HUES48 (cell line): ENCODE results near the gene LHPP.

Experiments used
- H3K27ac ChIP-seq: one replicate; pipeline ENCODE4 v1.7.0; 2013; ENCODE audit warnings: low read depth, low read length, inconsistent platforms
- H3K27me3 ChIP-seq: 2 replicates; pipeline ENCODE4 v1.6.1; 2013; ENCODE audit warnings: mild to moderate bottlenecking, low read length; ENCODE audit not compliant: control insufficient read depth, insufficient read depth
- H3K36me3 ChIP-seq: 2 replicates; pipeline ENCODE4 v1.6.1; 2013; ENCODE audit warnings: low read length; ENCODE audit not compliant: control insufficient read depth, insufficient read depth
- H3K4me1 ChIP-seq: 2 replicates; pipeline ENCODE4 v1.6.1; 2013; ENCODE audit warnings: mild to moderate bottlenecking, low read length; ENCODE audit not compliant: control insufficient read depth, insufficient read depth
- H3K4me3 ChIP-seq: 2 replicates; pipeline ENCODE4 v1.5.1; 2013; ENCODE audit warnings: mild to moderate bottlenecking, low read depth, low read length
- H3K9ac ChIP-seq: 2 replicates; pipeline ENCODE4 v1.6.1; 2013; ENCODE audit warnings: mild to moderate bottlenecking, low read depth, low read length, moderate library complexity
- H3K9me3 ChIP-seq: 2 replicates; pipeline ENCODE4 v1.6.1; 2013; ENCODE audit warnings: low read length; ENCODE audit not compliant: control insufficient read depth, insufficient read depth

Gene LHPP

DNA sequence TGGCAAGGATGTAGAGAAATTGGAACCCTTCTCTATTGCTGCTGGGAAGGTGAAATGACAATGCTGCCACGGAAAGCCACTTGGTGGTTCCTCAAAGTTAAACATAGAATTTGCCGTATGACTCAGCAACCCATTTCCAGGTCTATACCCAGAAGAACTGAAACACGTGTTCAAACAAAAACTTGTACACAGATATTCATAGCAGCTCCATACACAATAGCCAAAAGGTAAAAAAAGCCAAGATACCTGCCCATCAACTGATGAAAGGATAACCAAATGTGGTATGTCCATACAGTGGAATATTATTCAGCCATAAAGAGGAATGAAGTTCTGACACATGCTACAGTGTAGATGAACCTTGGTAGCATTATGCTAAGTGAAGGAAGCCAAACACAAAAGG lies 39.1 kb downstream of the LHPP start:
- Histone ChIP-seq H3K36me3 (peaks cover 11% of the 10 kb centered on the region; the same call in 1 of the 2 replicates), H3K27ac (no peak overlapping the region), H3K9me3 (peaks cover 8% of the 10 kb centered on the region; the same call in 1 of the 2 replicates), H3K27me3 (no peaks in the 10 kb centered on the region), H3K9ac (no peak overlapping the region), H3K4me3 (no peak overlapping the region), H3K4me1 (peaks cover 8% of the 10 kb centered on the region)

DNA sequence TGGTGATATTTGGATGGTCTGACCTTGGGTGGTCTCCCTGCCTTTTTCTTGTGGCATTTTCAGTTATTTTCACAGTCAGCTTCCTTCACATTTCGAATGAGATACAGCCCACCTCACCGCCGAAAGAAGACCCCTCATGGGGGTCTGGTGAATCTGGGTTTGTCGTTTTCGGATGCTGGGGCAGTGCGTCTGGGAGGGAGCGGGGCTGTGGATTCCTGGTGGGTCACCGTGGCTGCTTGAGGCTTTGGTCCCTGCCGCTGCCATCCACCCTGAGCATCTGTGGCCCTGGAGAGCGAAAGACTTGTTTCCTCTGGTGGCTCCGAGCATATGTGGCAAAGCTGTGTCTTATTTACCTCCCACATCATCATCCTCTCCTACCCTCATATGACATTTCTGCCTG lies 43.1 kb downstream of the LHPP start:
- Histone ChIP-seq H3K9me3 (peaks cover 8% of the 10 kb centered on the region; the same call in 1 of the 2 replicates), H3K27me3 (no peaks in the 10 kb centered on the region), H3K27ac (no peak overlapping the region), H3K9ac (no peak overlapping the region), H3K36me3 (peaks cover 9% of the 10 kb centered on the region; the same call in 1 of the 2 replicates), H3K4me1 (no peaks in the 10 kb centered on the region), H3K4me3 (no peak overlapping the region)

DNA sequence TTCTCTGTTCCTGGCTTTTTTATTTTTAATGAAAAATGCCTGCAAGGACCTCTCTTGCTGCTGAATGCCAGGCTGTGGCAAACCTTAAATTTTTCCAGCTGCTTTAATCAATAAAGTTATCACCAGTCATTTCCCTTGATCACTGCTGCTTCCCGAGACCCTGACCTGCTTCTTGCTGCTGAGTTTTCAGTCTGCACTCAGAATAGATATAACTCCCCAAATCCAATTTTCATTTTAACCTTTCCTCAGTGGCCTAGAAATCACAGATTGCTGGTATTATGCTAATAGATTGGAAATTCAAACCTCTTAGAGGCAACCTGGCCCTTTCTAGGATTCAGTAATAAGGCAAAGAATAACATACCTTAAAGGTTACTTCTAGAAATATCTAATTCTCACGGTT lies 43.7 kb downstream of the LHPP start:
- H3K4me3 ChIP-seq: no peak overlapping the region
- H3K36me3 ChIP-seq: peaks cover 9% of the 10 kb centered on the region; the same call in 1 of the 2 replicates
- H3K9me3 ChIP-seq: peaks cover 8% of the 10 kb centered on the region; the same call in 1 of the 2 replicates
- no peak overlapping the region for H3K27ac ChIP-seq
- H3K27me3 ChIP-seq: no peaks in the 10 kb centered on the region
- no peak overlapping the region for H3K9ac ChIP-seq
- no peaks in the 10 kb centered on the region for H3K4me1 ChIP-seq

DNA sequence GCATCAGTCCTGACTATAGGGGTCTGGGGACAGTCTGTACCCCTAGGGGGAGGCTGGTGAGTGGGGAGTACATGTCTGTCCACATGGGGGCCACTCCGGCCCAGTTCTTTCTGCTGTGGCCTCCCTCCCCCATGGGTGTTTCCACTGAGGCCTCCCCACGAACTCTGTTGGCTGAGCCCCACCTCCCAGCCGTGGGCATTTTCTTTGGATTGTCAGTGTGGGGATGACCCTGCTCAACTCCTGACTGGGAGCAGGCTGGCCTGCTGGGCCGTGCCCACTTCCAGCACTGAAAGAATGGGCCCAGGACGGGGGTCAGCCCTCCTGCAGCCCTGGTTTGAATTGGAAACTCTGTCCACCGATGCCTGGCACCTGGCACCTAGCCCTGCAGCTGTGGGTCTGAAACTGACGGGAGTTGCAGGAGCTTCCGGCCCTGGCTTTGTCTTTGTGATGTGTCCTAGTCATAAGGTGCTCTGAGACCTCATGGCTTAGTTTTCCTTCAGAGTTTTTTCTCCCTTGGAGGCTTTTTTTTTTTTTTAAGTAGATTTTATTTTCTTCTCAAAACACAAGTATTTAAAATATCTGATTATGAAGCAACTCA lies 46.5 kb downstream of the LHPP start:
- no peaks in the 10 kb centered on the region for H3K36me3 ChIP-seq
- H3K4me3 ChIP-seq: no peak overlapping the region
- H3K27ac ChIP-seq: no peak overlapping the region
- H3K9me3 ChIP-seq: no peaks in the 10 kb centered on the region
- no peaks in the 10 kb centered on the region for H3K27me3 ChIP-seq
- H3K4me1 ChIP-seq: no peaks in the 10 kb centered on the region
- no peak overlapping the region for H3K9ac ChIP-seq

DNA sequence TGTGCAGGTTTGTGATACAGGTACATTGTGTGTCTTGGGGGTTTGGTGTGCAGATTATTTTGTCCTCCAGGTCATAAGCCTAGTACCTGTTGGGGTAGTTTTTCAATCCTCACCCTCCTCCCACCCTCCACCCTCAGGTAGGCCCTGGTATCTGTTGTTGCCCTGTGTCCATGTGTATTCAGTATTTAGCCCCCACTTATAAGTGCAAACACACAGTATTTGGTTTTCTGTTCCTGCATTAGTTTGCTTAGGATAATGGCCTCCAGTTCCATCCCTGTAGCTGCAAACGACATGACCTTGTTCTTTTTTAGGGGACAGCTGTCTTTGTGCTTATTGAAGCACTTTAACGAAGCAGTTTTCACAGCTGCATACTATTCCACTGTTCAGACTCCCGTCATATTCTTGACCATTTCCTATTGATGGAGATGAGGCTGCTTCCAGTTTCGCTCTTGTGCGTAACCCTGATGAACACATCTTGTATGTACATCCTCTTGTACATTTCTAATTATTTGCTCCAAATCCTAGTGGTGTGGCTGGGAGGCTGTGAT lies 47.4 kb downstream of the LHPP start:
- H3K9me3 ChIP-seq: no peaks in the 10 kb centered on the region
- H3K27ac ChIP-seq: no peak overlapping the region
- H3K9ac ChIP-seq: no peak overlapping the region
- no peak overlapping the region for H3K4me3 ChIP-seq
- no peaks in the 10 kb centered on the region for H3K36me3 ChIP-seq
- no peaks in the 10 kb centered on the region for H3K27me3 ChIP-seq
- H3K4me1 ChIP-seq: no peaks in the 10 kb centered on the region

DNA sequence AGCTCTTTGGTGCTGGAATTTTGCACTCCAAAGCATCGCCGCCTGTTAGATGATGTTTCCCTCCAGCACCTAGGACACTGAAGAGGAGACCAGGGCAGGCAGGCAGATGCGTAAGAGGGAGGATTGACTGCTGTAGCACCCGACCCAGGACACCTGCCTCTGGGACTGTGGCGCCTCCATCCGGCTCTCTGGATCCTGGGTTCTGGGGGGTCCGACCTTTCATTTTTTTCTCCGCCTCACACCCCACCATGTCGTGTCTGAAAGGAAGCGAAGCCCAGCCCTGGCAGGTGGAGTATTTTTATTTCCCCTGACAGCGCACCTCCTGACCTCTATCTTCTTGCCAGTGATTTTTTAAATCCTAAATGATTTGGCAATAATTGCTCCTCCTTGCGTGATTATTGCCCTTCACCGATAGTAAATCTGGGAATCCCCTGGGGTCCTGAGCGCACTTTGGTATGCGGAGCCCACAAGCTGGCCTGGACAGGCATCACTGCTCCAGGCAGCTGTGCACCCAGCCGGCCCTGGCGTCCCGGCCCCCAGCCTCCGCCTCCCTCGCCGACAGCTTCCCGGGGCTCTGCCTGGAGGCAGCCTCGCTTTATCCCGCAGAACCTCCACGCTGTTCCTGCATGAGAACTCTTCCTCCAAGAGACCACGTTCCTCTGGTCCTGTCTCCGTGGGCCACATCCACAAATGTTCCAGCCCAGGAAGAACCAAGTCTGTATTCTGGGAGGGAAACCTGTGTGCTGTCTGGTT lies 48.4 kb downstream of the LHPP start:
- H3K4me1 ChIP-seq: no peaks in the 10 kb centered on the region
- H3K4me3 ChIP-seq: no peak overlapping the region
- no peak overlapping the region for H3K9ac ChIP-seq
- H3K27ac ChIP-seq: no peak overlapping the region
- no peaks in the 10 kb centered on the region for H3K36me3 ChIP-seq
- no peaks in the 10 kb centered on the region for H3K27me3 ChIP-seq
- H3K9me3 ChIP-seq: no peaks in the 10 kb centered on the region

DNA sequence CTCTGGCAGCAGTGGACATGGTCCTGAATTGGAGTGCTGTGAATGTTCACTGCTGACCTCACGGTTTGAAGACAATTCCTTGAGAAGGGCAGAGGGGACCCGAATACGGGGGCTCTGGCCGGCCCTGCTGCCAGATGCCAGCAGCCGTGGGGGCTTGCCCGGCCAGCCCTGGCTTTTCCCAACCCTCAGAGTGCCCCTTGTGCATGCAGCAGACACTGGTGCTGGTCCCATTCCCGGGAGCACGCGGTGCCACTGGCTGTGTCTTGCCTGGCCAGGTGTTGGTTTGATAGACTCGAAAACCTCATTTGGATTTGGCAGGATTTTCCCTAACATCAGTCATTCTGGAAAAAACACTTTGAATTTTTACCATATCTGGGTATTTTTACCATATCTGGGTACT lies 49.1 kb downstream of the LHPP start:
- no peaks in the 10 kb centered on the region for H3K4me1 ChIP-seq
- no peaks in the 10 kb centered on the region for H3K36me3 ChIP-seq
- H3K4me3 ChIP-seq: no peak overlapping the region
- no peaks in the 10 kb centered on the region for H3K27me3 ChIP-seq
- H3K9me3 ChIP-seq: no peaks in the 10 kb centered on the region
- H3K9ac ChIP-seq: no peak overlapping the region
- H3K27ac ChIP-seq: no peak overlapping the region

DNA sequence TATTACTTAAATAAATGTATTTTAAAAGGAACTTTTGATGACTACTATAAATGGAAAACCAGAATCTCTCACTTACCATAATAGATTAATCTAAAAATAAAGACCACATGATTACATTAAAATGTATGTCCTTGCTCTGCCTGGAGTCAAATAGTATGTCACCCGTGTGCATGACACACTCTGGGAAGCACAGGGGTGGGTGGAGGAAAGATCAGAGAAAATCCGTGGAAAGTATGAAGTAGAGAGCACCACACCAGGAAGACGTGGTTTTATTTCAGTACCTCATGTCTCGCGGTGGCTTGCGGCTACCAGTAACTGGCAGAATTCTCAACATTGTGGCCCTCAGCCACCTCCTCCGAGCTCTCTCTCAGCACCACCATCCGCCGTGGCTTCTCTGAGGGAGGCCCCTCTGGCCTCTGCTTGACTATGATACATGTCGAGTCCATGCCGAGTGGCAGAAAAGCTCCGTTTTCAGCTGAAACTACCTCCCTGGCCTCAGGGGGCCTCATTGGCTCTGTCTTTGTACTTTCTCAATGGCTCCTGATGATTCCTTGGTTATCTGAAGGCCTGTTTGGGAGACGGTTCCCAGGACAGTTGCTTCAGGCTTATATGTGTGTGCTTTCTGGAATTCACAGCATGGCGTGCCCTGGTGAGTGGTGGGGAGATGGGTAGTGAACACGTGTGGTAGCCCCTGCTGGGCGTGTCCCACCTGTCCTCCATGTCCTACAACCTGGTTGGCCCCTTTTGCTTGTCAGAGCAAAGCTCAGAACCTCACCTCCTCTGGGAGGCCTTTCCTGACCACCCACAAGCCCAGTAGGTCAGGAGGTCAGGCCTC lies 49.8 kb downstream of the LHPP start:
- H3K9ac ChIP-seq: no peak overlapping the region
- no peaks in the 10 kb centered on the region for H3K27me3 ChIP-seq
- H3K27ac ChIP-seq: no peak overlapping the region
- H3K4me1 ChIP-seq: no peaks in the 10 kb centered on the region
- no peaks in the 10 kb centered on the region for H3K9me3 ChIP-seq
- no peak overlapping the region for H3K4me3 ChIP-seq
- H3K36me3 ChIP-seq: no peaks in the 10 kb centered on the region

DNA sequence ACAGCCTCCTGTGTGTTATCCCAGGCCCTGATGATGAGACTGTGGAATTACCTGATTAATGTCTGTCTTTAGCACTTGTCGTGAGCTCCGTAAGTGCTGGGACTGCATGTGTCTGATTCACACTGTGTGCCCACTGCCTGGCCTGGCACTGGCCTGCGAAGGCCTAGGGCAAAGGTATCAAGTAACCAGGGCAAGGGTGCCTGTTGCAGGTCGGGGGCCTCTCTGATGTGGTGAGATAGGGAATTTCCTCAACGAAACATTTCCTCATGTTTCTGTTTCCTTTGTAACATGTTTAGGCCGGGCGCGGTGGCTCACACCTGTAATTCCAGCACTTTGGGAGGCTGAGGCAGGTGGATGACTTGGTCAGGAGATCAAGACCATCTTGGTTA lies 50.4 kb downstream of the LHPP start:
- Histone ChIP-seq H3K9ac (no peak overlapping the region), H3K36me3 (no peaks in the 10 kb centered on the region)

DNA sequence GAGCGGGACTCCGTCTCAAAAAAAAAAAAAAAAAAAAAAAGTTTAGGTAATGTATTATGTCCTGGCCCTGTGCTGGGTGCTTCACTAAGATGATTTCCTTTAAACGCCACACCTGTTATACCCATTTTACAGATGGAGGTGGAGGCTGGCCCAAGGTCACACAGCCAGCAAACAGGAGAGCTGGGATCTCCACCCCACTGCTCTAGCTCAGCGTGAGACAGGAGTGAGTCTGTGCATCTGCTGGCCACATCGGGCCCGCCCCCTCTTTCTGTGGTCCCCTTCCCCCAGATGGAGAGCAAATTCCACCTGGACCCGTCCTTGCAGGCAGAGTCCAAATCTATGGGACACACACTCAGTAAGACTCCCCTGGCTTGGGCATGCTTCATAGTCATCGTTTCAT lies 51.0 kb downstream of the LHPP start:
- Histone ChIP-seq H3K9ac (no peak overlapping the region), H3K27ac (no peak overlapping the region), H3K27me3 (no peaks in the 10 kb centered on the region), H3K4me3 (no peak overlapping the region), H3K9me3 (no peaks in the 10 kb centered on the region), H3K4me1 (no peaks in the 10 kb centered on the region), H3K36me3 (no peaks in the 10 kb centered on the region)

More for the DNA sequence above, 50.4 kb downstream of the LHPP start:
- Histone ChIP-seq H3K9me3 (no peaks in the 10 kb centered on the region), H3K4me1 (no peaks in the 10 kb centered on the region), H3K27me3 (no peaks in the 10 kb centered on the region), H3K27ac (no peak overlapping the region), H3K4me3 (no peak overlapping the region)
